HG03575 (cell line): Measurements from ENCODE around the gene ANTKMT.
"Not testable (repeated sequence)": the region's sequence is repeated elsewhere in the genome, so short reads cannot be mapped to it uniquely, and the experiment has no call there.

Source experiments
- ATAC-seq: cut with Tn5 transposase; IDR thresholded peaks from one replicate; pipeline ENCODE4 v1.9.1; 2021; ENCODE audit not compliant: unreplicated experiment, insufficient number of reproducible peaks, low FRiP score; ENCODE audit errors: extremely low read depth

Gene ANTKMT

GRCh38 chr16:680625-680945 lies 40.4 kb upstream of the ANTKMT start:
- no peak for ATAC-seq

GRCh38 chr16:680967-681745 lies 39.8 kb upstream of the ANTKMT start:
- ATAC-seq = no peak

- no peak for ATAC-seq
These were observed 39.1 kb upstream of the ANTKMT start for GRCh38 chr16:681746-682427.

GRCh38 chr16:682493-683395 lies 38.2 kb upstream of the ANTKMT start:
- no peak for ATAC-seq

GRCh38 chr16:683396-684070 lies 37.4 kb upstream of the ANTKMT start:
- no peak for ATAC-seq

GRCh38 chr16:684071-684794 lies 36.7 kb upstream of the ANTKMT start, which contains the start of gene JMJD8:
Gene JMJD8, minus strand, starts transcription at chr16:684334. Its CDS starts 15 bp downstream, at chr16:684319.
- no peak for ATAC-seq

GRCh38 chr16:684961-685696 lies 35.8 kb upstream of the ANTKMT start:
- no peak for ATAC-seq

- ATAC-seq = no peak
These were observed 35.0 kb upstream of the ANTKMT start for GRCh38 chr16:685967-686366.

GRCh38 chr16:686459-687260 lies 34.3 kb upstream of the ANTKMT start:
- ATAC-seq = no peak

- ATAC-seq = no peak
These were observed 33.4 kb upstream of the ANTKMT start for GRCh38 chr16:687499-687898.

GRCh38 chr16:689175-689897 lies 31.6 kb upstream of the ANTKMT start:
- ATAC-seq = no peak

GRCh38 chr16:691242-691641 lies 29.7 kb upstream of the ANTKMT start:
- ATAC-seq = not testable (repeated sequence)

GRCh38 chr16:692356-693108 lies 28.4 kb upstream of the ANTKMT start:
- no peak for ATAC-seq

GRCh38 chr16:693364-693763 lies 27.6 kb upstream of the ANTKMT start:
- no peak for ATAC-seq

GRCh38 chr16:693766-694165 lies 27.2 kb upstream of the ANTKMT start:
- no peak for ATAC-seq
